IPS-18a (cell line): Measurements from ENCODE around the gene CSTPP1.

Experiments
- H3K27ac ChIP-seq: one replicate; pipeline ENCODE4 v1.5.1; 2013; ENCODE audit warnings: low read length
- H3K27me3 ChIP-seq: one replicate; pipeline ENCODE4 v1.6.1; 2013; ENCODE audit warnings: mild to moderate bottlenecking, low read length; ENCODE audit not compliant: control insufficient read depth, insufficient read depth
- H3K36me3 ChIP-seq: one replicate; pipeline ENCODE4 v1.6.1; 2013; ENCODE audit warnings: low read depth, low read length; ENCODE audit not compliant: control insufficient read depth
- H3K4me1 ChIP-seq: one replicate; pipeline ENCODE4 v1.6.1; 2013; ENCODE audit warnings: low read depth, low read length; ENCODE audit not compliant: control insufficient read depth
- H3K4me3 ChIP-seq: one replicate; pipeline ENCODE4 v1.5.1; 2013; ENCODE audit warnings: low read length
- H3K9ac ChIP-seq: one replicate; pipeline ENCODE4 v1.6.1; 2013; ENCODE audit warnings: mild to moderate bottlenecking, low read length, moderate library complexity
- H3K9me3 ChIP-seq: one replicate; pipeline ENCODE4 v1.6.1; 2013; ENCODE audit warnings: low read depth, low read length; ENCODE audit not compliant: control insufficient read depth

The CSTPP1 gene

GRCh38 chr11:47028195-47029093, 91.9 kb downstream of the CSTPP1 start:
- Histone ChIP-seq H3K4me1 (peaks cover 5% of the 10 kb centered on the region), H3K27ac (no peak overlapping the region), H3K27me3 (no peaks in the 10 kb centered on the region), H3K9me3 (no peaks in the 10 kb centered on the region), H3K36me3 (no peaks in the 10 kb centered on the region), H3K4me3 (no peak overlapping the region), H3K9ac (no peak overlapping the region)

- H3K36me3 ChIP-seq = no peaks in the 10 kb centered on the region
- H3K27me3 ChIP-seq = no peaks in the 10 kb centered on the region
- no peak overlapping the region for H3K4me3 ChIP-seq
- H3K4me1 ChIP-seq = peaks cover 8% of the 10 kb centered on the region
- no peaks in the 10 kb centered on the region for H3K9me3 ChIP-seq
- no peak overlapping the region for H3K27ac ChIP-seq
- no peak overlapping the region for H3K9ac ChIP-seq
Measured at GRCh38 chr11:47033439-47033838, 96.9 kb downstream of the CSTPP1 start.

DNA sequence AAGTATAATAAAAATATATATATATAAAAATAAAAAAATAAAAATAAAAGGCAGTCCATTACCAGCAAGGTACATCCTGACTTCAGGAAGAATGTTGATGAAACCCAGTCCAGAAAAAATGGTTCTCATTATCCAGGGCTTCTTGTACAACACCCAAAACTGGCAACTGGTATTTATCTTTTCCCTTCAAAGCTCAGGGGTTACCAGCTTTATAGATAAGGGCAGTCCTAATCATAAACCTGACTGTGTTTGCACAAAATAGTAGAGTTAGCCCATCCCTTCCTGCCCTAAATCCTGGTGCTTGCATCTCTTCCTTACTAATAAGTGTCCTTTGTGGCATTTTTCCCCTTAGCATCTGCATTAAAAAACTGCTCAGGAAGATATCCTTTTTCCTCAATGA, 97.5 kb downstream of the CSTPP1 start:
- peaks cover 8% of the 10 kb centered on the region for H3K4me1 ChIP-seq
- H3K36me3 ChIP-seq = no peaks in the 10 kb centered on the region
- no peaks in the 10 kb centered on the region for H3K9me3 ChIP-seq
- H3K4me3 ChIP-seq = no peak overlapping the region
- H3K27ac ChIP-seq = no peak overlapping the region
- no peaks in the 10 kb centered on the region for H3K27me3 ChIP-seq
- no peak overlapping the region for H3K9ac ChIP-seq

GRCh38 chr11:47035108-47035507, 98.5 kb downstream of the CSTPP1 start:
- Histone ChIP-seq H3K4me1 (peaks cover 8% of the 10 kb centered on the region), H3K27me3 (no peaks in the 10 kb centered on the region), H3K4me3 (no peak overlapping the region), H3K9me3 (no peaks in the 10 kb centered on the region), H3K9ac (no peak overlapping the region), H3K36me3 (no peaks in the 10 kb centered on the region), H3K27ac (no peak overlapping the region)

- H3K9me3 ChIP-seq = no peaks in the 10 kb centered on the region
- H3K27me3 ChIP-seq = no peaks in the 10 kb centered on the region
- H3K4me1 ChIP-seq = no peaks in the 10 kb centered on the region
- H3K9ac ChIP-seq = no peak overlapping the region
- H3K4me3 ChIP-seq = no peak overlapping the region
- no peak overlapping the region for H3K27ac ChIP-seq
- no peaks in the 10 kb centered on the region for H3K36me3 ChIP-seq
Measured at GRCh38 chr11:47044119-47044518, 107.6 kb downstream of the CSTPP1 start.

DNA sequence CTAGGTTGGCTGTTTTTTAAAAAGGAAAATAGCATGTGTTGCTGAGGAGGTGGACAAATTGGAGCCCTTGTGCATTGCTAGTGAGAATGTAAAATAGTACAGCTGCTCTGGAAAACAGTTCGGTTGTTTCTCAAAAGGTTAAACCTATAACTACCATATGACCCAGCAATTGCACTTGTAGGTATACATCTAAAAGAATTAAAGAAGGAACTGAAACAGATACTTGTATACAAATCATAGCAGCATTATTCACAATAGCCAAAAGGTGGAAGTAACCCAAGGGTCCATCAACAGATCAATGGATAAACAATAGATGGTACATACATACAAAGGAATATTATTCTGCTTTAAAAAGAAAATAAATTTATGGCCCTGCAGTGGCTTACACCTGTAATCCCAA, 111.4 kb downstream of the CSTPP1 start:
- Histone ChIP-seq H3K27ac (no peak overlapping the region), H3K9ac (no peak overlapping the region), H3K4me3 (no peak overlapping the region), H3K36me3 (no peaks in the 10 kb centered on the region), H3K4me1 (no peaks in the 10 kb centered on the region), H3K9me3 (no peaks in the 10 kb centered on the region), H3K27me3 (no peaks in the 10 kb centered on the region)

GRCh38 chr11:47050284-47050683, 113.7 kb downstream of the CSTPP1 start:
- H3K36me3 ChIP-seq = no peaks in the 10 kb centered on the region

DNA sequence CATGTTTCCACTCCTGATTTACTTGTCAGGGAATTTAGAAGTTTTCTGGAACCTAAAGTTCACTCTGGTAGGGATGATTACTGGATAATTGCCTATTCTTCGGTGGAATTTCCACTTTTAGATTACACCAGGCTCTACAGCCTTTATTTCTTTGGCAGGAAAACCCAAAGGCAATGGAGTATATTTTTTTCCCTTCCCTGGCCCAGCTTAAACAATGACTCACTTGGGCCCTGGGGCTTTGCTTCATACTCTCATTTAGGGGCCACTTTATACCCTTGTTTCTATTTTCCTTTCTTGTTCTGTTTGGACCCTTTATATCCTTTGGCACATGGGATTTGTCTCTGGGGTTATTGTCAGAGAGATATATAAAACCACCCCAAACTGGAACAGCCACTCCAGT, 114.7 kb downstream of the CSTPP1 start:
- no peak overlapping the region for H3K9ac ChIP-seq
- H3K9me3 ChIP-seq = no peaks in the 10 kb centered on the region

More at GRCh38 chr11:47050284-47050683, 113.7 kb downstream of the CSTPP1 start:
- no peak overlapping the region for H3K4me3 ChIP-seq
- no peaks in the 10 kb centered on the region for H3K9me3 ChIP-seq
- no peak overlapping the region for H3K27ac ChIP-seq
- H3K27me3 ChIP-seq = no peaks in the 10 kb centered on the region
- H3K9ac ChIP-seq = no peak overlapping the region
- no peaks in the 10 kb centered on the region for H3K4me1 ChIP-seq

GRCh38 chr11:47052165-47052564, 115.6 kb downstream of the CSTPP1 start:
- H3K27me3 ChIP-seq = no peaks in the 10 kb centered on the region
- H3K36me3 ChIP-seq = no peaks in the 10 kb centered on the region
- H3K4me3 ChIP-seq = no peak overlapping the region
- H3K9ac ChIP-seq = no peak overlapping the region
- no peaks in the 10 kb centered on the region for H3K9me3 ChIP-seq
- H3K4me1 ChIP-seq = peaks cover 13% of the 10 kb centered on the region
- no peak overlapping the region for H3K27ac ChIP-seq

More for the DNA sequence above, 114.7 kb downstream of the CSTPP1 start:
- H3K27me3 ChIP-seq = no peaks in the 10 kb centered on the region
- peaks cover 4% of the 10 kb centered on the region for H3K4me1 ChIP-seq
- H3K27ac ChIP-seq = no peak overlapping the region
- no peaks in the 10 kb centered on the region for H3K36me3 ChIP-seq
- H3K4me3 ChIP-seq = no peak overlapping the region

DNA sequence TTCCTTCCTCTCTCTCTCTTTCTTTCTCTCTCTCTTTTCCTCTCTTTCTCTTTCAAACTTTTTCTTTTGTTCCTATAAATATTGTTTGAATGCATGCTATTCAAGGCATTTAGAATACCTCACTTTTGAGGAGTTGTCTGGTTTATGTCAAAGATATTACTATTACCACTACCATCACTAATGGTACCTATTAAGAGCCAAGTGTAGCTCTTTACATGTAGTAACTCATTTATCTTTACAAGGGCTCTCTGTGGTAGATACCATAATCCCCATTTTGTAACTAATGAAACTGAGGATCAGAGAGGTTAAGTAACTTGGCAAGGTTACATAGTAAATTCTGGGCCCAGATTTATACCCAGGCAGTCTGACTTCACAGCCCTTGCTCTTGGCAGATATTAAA, 116.0 kb downstream of the CSTPP1 start:
- H3K4me3 ChIP-seq = no peak overlapping the region
- peaks cover 16% of the 10 kb centered on the region for H3K4me1 ChIP-seq
- no peak overlapping the region for H3K9ac ChIP-seq
- no peaks in the 10 kb centered on the region for H3K9me3 ChIP-seq
- no peak overlapping the region for H3K27ac ChIP-seq
- no peaks in the 10 kb centered on the region for H3K27me3 ChIP-seq
- no peaks in the 10 kb centered on the region for H3K36me3 ChIP-seq

DNA sequence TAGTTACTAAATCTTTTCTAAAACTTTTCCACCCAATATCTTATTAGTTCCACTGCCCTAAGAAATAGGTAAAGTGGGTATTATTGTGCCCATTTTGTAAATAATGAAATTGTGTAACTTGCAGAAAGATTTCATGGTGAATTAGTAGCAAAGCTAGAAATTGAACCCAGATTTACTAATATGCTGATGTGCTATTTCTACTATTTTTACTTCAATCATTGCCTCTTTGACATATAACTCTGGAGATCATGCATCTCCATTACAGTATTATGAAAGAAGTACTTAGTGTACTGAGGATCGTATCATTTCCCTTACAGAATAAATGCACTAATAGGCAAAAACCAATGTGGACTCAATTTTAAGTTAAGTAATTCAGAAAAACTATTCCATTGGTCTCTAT, 119.0 kb downstream of the CSTPP1 start:
- no peak overlapping the region for H3K4me3 ChIP-seq
- H3K9ac ChIP-seq = no peak overlapping the region
- no peaks in the 10 kb centered on the region for H3K36me3 ChIP-seq
- no peak overlapping the region for H3K27ac ChIP-seq
- H3K9me3 ChIP-seq = no peaks in the 10 kb centered on the region
- no peaks in the 10 kb centered on the region for H3K27me3 ChIP-seq
- peaks cover 20% of the 10 kb centered on the region for H3K4me1 ChIP-seq
